OCI-M1 (cell line): ENCODE results near the gene ASB1.

Experiments used
- DNase-seq: peaks from one replicate; lab custom pipeline; 2025; lab: John Stamatoyannopoulos, UW

The ASB1 gene

GRCh38 chr2:238426568-238427434, at the start of gene ASB1:
Gene ASB1, plus strand, starts transcription at chr2:238426927. Its CDS starts 144 bp downstream, at chr2:238427071.
- DNase-seq, result peak; percentile 85

GRCh38 chr2:238378230-238379095, 48.3 kb upstream of the ASB1 start:
- no peak for DNase-seq

GRCh38 chr2:238379096-238379810, 47.5 kb upstream of the ASB1 start:
- DNase-seq, result peak; percentile 50

GRCh38 chr2:238380336-238380735, 46.4 kb upstream of the ASB1 start:
- DNase-seq, result no peak

- no peak for DNase-seq
Measured at GRCh38 chr2:238380785-238381184, 45.9 kb upstream of the ASB1 start.

GRCh38 chr2:238381341-238382115, 45.2 kb upstream of the ASB1 start:
- no peak for DNase-seq

GRCh38 chr2:238382381-238382781, 44.3 kb upstream of the ASB1 start:
- no peak for DNase-seq

- no peak for DNase-seq
Measured at GRCh38 chr2:238383135-238383534, 43.6 kb upstream of the ASB1 start.

GRCh38 chr2:238383743-238384380, 42.9 kb upstream of the ASB1 start:
- no peak for DNase-seq

GRCh38 chr2:238387332-238387731, 39.4 kb upstream of the ASB1 start:
- DNase-seq, result peak; percentile 57

- no peak for DNase-seq
Measured at GRCh38 chr2:238388794-238389193, 37.9 kb upstream of the ASB1 start.

GRCh38 chr2:238389988-238390589, 36.6 kb upstream of the ASB1 start:
- DNase-seq, result no peak

GRCh38 chr2:238391042-238391689, 35.6 kb upstream of the ASB1 start:
- DNase-seq, result no peak

- no peak for DNase-seq
Measured at GRCh38 chr2:238396663-238397062, 30.1 kb upstream of the ASB1 start.

GRCh38 chr2:238397356-238397755, 29.4 kb upstream of the ASB1 start:
- DNase-seq, result no peak

- DNase-seq, result no peak
Measured at GRCh38 chr2:238398577-238398976, 28.1 kb upstream of the ASB1 start.

GRCh38 chr2:238399094-238399493, 27.6 kb upstream of the ASB1 start:
- no peak for DNase-seq

GRCh38 chr2:238401551-238401950, 25.2 kb upstream of the ASB1 start:
- DNase-seq, result no peak

GRCh38 chr2:238403632-238404405, 22.9 kb upstream of the ASB1 start:
- no peak for DNase-seq
